Activated CD8-positive, alpha-beta memory T cell treated with anti-CD3 and anti-CD28 coated beads, Interleukin-2, amount 50 U/mL, for 24 hours (primary cell): Measurements from ENCODE around the gene HARS1.
"Not testable (repeated sequence)": the region's sequence is repeated elsewhere in the genome, so short reads cannot be mapped to it uniquely, and the experiment has no call there.

Experiments
- DNase-seq: peaks from one replicate; pipeline ENCODE4 v3.0.0-alpha.2; 2020; ENCODE audit errors: extremely low read depth

Gene HARS1

DNA sequence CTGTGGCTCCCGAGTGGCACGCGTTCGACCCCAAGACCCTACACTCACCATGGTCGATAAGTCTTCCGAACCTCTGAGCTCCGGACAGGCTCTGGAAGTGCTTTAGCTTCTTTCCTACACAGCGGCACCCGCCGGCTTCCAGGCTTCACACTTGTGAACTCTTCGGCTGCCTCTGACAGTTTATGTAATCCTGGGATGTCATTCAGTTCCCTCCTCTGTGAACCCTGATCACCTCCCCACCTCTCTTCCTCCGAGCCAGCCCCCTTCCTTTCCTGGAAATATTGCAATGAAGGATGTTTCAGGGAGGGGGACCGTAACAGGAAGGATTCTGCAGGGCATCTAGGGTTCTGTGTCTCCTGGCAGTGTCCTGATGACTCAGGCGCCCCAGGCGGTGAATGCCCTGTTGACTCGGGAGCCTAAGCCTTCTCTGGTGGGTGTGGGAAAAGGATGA is 58.1 kb downstream of the HARS1 start, which contains the start of gene CD14:
CD14 (minus strand) TSS at position 155 of the 451 bp plus-strand sequence; CDS start at position 51, 104 bp downstream.
- no peak for DNase-seq

DNA sequence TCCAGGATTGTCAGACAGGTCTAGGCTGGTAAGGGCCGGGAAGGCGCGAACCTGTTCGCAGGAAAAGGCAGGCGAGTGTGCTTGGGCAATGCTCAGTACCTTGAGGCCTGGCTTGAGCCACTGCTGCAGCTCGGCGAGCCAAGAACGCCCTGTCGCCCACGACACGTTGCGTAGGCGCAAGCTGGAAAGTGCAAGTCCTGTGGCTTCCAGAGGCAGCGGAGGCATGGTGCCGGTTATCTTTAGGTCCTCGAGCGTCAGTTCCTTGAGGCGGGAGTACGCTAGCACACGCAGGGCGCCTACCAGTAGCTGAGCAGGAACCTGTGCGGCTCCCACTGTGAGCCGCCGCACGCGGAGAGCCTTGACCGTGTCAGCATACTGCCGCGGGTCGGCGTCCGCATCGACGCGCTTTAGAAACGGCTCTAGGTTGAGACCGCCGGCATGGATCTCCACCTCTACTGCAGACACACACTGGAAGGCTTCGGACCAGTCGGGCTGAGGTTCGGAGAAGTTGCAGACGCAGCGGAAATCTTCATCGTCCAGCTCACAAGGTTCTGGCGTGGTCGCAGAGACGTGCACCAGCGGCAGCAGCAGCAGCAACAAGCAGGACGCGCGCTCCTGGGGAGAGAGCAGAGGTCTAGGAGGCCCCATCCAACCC is 58.7 kb downstream of the HARS1 start:
- DNase-seq, result no peak

DNA sequence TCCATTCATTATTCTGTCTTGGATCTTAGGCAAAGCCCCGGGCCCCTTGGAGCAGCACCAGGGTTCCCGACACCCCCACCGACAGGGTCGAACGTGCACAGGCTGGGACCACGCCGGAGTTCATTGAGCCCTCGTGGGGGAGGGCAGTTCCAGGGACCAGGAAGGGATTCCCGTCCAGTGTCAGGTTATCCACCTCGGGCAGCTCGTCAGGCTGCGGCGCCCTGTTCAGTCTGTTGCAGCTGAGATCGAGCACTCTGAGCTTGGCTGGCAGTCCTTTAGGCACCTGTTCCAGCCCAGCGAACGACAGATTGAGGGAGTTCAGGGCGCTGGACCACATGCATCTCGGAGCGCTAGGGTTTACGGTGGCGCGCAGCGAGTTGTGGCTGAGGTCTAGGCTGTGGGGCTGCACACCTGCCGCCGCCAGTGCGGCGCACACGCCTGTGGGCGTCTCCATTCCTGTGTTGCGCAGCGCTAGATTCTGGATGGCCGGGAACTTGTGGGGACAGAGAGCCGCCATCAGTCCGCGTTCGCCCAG is 59.3 kb downstream of the HARS1 start:
- DNase-seq, result no peak

DNA sequence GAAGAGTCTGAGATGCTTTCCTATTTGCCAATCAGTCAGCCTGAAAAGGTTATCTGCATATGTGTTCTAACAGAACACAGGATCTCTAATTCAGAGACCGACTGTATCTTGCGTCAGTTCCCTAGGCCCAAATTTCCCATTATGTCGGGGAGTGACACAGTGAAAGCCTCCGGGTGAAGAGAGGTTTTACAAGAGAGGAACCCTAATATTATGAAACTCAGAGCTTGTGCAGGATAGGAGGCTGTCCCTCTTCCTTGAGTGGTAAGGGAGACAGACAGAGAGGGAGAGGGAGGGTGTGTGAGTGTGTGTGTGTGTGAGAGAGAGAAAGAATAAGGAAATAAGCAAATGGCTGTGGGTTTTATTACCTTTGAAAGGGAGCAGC is 60.1 kb downstream of the HARS1 start:
- no peak for DNase-seq

DNA sequence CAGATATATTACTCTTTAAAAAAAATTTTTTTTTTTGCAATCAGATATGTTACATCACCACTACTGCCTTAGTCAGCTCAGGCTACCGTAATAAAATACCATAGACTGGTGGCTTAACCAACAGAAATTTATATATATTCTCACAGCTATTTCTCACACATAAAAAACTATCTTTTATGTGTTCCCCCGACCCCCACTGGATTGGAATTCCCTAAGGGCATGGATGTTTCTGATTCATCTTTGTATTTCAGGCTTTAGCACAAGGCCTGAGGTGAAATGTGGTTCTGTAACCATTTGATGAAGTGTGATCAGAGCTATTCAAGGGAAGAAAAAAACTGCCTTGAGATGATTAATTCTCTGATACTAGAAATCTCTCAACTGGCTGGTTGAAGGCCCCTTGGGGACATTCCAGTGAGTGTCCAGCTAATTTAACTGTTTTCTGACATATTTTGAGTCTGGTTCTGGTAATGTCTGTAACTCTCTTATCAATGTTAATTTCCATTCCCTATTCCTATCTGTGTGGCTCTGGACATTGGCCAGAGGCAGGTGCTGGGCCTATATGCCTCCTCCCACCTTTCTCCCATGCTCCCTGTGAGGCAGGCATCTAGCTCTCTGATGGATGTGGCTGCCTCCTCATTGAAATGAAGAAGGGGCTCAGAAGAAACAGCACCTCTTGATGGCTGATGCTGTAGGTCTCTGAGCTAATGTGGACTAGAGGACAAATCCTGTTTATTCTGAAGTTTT is 60.7 kb downstream of the HARS1 start:
- no peak for DNase-seq

DNA sequence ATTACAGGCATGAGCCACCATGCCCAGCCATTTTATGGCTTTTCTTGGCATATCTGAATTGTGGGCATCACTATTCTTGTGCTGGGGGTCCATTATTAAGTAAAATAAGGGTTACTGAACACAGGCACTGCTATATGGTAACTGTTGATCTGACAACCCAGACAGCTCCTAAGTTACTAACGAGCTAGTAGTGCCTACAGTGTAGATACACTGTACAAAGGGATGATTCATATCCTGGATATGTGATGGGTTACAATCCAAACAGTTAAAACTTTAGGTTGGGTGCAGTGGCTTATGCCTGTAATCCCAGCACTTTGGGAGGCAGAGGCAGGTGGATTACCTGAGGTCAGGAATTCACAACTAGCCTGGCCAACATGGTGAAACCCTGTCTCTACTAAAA is 62.5 kb downstream of the HARS1 start:
- DNase-seq, result no peak

DNA sequence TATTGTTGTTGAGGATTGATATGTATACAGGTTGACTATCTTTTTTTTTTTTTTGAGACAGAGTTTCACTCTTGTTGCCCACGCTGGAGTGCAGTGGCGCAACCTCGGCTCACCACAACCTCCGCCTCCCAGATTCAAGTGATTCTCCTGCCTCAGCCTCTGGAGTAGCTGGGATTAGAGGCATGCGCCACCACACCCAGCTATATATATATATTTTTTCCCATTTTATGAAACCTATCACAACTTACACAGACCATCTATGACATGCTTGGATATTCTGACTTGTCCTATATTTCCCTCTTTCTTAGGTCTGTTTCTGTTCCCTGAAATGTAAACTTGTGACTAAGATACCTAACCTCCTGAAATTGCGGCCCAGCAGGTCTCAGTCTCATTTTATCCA is 63.2 kb downstream of the HARS1 start:
- no peak for DNase-seq

DNA sequence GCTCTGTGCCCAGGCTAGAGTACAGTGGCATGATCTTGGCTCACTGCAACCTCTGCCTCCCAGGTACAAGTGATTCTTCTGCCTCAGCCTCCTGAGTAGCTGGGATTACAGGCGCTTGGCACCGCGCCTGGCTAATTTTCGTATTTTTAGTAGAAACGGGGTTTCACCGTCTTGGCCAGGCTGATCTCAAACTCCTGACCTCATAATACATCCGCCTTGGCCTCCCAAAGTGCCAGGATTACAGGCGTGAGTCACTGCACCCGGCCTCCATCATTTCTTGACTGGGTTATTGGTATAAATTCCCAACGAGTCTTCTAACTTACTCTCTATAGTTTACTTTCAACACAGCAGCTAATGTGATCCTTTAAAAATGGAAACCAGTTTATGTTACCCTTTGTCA is 66.3 kb downstream of the HARS1 start:
- not testable (repeated sequence) for DNase-seq
